HG02623 (cell line): ENCODE data around the gene ZNF750.

Source experiments
- ATAC-seq: cut with Tn5 transposase; IDR thresholded peaks from one replicate; pipeline ENCODE4 v1.9.1; 2021; ENCODE audit warnings: moderate library complexity; ENCODE audit not compliant: unreplicated experiment

ZNF750 gene

DNA sequence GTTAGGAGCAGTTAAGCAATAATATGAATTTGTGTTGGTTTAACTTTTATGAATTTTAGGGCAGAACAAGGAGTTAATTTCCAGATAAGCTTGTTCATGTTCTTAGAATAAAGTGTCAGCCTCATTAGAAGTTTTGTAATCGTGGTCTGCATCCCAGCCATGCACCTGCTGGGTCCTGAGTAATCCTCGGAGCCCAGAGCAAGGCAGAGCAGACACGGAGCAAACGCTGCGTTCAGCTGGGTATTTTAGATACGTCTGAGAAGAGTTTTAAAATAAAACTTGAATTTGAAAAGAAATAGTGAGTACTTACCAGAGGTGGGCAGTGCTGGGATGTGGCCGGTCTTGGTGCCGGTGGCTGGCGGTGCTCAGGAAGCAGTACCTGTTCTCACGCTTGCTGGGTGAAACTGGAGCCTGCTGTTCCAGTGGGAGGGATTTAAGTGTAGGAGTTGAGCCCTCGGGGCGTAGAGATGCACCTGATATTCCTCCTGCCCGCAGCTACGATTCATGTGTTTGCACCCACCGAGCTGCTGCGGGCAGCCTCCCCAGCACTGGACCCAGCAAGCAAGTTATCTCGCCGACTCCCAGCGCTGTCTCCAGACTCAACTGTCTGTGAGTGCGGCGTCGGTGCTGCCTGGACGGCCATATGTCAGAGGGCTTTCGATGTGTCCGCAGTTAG, at the start of gene ZNF750:
Gene ZNF750 (minus strand): TSS at position 406 of the 676 bp plus-strand sequence. CDS start 7,568 bp downstream, outside the sequence.
- no peak for ATAC-seq

DNA sequence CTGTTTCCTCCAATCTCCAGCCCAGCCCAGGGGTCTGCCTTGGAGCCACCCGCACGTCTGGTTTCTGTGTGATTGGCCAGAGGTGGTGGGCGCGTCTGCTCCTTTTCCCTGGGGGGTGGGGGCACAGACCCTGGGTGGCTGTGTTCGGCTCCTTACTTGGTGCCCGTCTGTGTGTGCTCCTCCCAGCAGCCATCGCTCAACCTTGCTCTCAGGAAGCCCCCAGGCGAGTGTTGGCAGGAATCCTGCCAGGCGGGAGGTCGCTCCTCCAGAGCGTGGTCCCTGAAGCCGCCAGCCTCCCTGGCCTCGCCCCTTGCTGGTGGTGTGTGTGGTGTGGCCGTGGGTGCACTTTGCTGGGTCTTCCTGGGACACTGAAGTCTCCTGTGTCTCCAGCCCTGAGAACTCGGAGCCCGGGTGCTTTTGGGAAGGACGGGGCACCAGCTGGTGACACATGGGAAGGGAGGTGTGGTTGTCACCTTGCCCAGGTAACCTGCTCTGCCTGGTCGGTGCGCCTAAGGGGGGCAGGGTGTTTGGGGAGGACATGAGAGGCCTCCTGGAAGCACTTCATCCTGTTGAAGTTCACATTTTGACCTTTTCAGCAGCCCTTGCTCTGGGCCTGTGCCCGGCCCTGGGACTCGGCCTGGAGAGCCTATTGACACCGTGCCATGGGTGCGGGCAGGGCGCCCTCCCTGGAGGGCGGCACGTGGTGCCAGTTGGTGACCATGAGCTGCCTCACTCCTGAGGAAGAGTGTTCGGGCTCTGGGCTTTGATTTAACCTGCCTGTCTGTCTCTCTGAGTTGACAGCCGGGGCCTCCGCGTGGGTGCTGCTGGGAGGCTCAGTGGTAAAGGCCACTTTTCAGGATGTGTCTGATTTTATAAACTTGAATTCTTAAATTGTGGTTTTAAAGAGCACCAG, 49.0 kb upstream of the ZNF750 start:
- ATAC-seq: no peak

DNA sequence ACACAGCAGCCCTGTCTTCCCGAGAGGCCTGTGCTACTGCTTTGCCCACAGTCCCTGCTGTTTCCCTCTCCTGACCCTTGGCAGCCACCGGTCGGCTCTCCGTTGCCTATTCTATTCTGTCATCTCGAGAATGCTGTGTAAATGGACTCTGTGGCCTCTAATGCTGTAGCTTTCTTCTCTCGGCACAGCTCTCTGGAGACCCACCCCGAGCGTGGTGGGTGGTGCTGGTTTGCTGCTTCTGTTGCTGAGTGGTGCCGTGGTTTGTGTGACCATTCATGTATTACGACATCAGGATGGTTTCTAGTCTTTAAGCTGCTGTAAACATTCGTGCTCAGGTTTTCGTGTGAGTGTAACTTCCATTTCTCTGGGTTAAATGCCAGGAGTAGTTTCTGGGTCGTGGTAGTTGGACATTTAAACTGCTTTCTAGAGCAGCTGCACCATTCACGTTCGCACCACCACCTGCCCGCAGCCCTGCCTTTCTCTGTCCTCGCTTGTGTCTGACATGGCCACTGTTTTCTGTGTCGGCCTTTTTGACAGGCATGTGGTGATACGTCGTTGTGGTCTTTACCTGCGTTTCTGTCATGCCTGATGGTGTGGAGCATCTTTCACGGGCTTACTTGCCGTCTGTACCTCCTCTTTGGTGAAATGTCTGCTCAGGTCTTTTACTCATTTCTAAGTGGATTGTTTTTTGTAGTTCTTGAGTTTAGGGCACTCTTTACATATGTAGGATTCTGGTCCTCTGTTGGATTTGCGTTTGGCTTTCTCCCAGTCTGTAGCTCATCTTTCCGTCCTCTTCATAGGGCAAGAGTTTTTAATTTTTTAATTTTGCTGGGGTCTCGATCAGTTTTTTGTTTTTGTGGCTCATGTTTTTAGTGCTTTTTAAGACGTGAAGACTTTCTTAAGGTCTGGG, 47.7 kb upstream of the ZNF750 start:
- no peak for ATAC-seq

DNA sequence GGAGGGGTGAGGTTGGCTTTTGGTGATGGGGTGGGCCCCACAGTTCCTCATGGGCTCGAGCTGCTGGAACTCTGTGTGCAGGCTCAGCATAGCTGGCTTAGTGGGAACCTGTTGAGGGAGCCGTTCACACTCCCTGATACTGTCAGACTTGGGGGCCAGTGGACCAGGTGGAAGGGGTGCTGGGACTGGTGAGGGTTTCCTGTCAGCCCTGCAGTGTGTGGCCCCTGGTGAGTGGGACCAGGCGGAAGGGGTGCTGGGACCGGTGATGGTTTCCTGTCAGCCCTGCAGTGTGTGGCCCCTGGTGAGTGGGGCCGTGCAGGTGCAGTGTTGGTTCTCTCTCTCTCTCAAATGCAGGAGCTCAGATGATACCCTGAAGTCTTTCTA, 45.1 kb upstream of the ZNF750 start:
- no peak for ATAC-seq

DNA sequence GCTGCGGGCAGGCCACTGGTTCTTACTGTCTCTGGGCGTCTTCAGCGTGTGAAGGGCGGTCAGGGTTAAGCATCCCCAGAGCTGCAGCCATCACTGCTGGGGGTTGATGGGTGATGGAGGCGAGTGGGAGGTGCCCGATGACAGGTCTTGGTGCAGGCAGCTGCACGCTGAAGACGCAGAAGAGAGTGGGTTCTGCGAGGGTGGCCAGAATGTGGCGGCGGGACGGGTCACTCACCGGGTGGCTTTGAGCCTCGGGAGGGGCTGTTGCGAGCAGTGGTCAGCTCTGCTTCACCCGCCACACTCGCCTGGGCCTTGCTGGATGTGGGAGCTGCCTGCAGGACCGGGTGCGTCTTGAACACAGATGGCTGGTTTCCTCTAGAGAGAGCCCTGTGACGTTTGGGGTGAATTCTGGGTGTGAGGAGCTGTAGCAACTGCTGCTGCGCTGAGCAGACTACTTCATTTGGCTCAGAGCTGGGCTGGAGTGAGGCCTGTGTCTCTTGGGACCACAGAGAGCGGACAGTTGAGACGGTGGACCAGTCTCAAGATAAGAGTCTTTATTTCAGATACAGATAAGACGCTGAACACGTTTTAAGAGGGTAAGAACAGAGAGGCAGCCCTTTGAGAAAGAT, 44.6 kb upstream of the ZNF750 start:
- no peak for ATAC-seq

DNA sequence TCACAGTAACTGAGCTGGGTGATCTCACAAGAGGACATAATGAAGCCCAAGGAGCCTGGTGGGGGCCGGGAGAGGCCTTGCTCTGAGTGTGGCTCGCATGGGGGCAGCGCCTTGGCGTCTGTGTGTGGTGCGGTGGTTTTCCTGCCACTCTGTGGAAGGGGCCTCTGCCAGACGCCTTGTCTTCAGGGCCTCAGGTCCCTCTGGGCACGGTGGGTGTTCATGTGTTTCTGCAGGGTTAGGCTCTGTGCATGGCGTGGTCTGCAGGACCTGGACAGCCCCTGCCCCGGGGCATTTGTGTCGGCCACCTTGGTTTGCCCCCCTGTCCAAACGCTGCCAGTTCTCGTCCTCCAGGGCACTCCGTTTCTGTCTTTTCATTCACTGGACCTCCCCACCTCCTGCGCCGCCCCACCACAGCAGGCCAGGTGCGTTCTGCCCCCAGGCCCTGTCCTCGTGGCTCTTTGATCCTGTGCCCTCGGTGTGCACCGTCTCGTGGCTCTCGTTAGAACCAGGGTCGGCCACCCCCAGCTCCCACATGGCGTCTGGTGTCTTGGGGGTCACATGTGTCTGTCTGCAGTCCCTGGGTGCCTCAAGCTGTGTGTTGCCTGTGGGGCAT, 43.7 kb upstream of the ZNF750 start:
- no peak for ATAC-seq

DNA sequence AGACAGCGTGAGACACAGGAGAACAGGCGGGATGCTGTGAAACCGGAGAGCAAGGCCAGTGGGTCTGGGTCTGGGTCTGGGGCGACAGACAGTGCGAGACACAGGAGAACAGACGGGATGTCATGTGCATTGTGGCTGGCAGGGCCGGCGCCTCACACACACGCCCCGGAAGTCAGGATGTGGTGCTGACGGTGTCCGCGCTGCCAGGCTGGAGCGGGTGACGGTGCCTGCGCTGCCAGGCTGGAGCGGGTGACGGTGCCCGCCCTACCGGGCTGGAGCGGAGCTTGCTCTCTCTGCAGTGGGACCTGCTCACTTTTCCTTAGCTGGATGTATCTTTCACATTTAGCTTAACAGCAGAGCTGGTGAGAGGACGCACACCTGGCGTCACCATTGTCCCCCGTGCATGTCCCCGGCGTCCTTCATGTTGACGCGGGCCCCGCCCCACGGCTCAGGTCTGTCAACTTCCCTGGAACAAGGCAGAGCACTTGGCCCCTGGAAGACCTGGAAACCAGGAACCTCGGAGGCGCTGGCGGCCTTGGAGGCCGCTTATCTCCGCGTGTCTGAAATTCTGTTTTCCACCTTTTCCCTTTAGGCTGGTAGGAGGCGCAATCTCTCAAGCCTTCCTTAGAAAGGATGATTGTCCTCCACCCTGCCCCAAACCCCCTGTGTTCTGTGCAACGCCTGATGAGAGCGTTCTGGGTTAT, 43.0 kb upstream of the ZNF750 start:
- ATAC-seq: no peak

DNA sequence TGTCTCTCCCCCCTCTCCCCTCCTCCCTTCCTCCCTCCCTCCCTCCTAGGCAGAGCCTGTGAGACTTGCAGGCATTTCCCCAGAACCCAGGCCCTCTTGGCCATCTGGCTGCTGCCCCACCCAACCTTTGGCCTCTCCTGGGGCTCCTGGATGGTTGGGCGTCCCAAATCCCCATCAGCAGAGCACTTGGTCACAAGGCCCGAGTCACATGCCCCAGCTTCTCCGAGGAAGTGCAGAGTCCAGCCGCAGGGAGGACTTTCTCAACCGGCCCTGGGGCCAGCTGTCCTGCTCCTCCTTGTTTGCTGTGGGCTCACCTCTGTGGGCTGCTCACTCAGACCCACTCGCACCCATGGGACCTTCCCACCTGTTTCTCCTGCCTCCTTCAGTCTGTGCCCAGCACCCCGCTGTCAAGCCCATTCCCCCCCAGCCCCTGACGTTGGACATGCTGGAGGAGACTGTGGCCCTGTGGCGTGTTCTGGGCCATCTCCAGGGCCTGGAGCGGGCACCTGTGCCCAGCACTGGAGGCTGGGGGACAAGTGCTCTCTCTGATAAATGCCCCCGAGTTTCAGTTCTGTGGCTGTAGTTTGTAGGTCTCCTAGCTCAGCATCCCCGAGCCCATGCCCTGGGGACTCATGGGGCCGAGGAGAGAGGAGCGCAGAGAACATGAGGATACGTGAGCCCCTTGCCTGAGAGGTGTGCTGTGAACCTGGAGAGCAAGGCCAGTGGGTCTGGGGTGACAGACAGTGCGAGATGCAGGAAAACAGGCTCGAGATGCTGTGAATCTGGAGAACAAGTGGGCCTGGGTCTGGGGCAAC, 42.3 kb upstream of the ZNF750 start:
- no peak for ATAC-seq

DNA sequence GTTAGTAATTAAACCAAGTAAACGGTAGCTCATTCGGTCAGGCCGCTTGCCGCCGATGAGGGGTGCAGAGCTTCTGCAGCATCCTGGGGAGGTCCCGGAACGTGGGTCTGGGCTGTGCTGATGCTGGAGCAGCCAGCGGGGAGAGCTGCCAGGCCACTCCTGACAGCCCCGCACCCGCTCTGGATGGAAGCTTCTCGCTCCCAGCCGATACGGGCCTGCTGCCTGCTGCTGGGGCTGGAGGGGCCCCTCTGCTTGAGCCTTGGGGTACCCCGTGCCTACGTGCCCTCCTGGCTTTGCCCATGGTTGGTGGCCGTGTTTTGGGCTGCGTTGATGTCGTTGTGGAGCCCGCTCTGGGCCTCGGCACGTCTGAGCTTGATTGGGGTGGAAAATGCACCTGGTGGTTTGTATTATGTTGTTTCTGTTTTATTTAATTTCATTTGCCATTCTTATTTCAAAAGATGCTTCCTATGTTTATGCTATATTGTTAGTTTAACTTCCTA, 41.6 kb upstream of the ZNF750 start:
- no peak for ATAC-seq

DNA sequence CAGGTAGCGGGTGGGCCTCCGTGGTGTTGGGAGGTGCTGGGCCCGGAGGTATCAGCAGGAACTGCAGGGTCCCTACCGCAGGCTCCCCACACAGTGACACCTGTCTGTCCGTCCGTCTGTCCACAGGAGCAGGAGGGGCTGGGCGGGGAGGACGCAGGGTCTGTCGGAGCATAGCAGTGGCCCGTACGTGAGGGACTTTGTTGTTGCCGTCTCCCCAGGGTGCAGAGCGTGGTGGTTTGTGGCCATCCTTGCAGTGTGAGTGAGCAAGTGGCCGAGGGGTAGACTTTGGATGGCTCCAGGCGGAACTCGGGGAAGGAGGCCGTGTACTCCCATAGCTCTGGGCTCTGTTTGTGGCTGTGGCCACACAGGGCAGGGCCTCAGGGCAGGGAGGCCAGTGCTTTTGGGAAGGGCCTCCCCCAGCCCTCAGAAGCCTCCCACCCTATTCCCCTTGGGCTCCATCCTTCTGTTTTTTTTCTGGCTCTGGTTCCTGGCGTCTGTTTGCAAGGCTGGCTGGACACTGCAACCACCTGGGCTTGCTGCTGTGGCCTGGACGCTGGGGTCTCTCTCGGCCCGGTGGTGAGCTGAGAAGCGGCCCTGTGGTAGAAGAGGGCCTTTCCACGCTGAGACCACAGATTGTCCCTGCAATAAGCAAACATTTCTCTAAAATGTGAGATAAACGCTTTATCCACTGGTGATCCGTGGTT, 41.0 kb upstream of the ZNF750 start:
- ATAC-seq: no peak

DNA sequence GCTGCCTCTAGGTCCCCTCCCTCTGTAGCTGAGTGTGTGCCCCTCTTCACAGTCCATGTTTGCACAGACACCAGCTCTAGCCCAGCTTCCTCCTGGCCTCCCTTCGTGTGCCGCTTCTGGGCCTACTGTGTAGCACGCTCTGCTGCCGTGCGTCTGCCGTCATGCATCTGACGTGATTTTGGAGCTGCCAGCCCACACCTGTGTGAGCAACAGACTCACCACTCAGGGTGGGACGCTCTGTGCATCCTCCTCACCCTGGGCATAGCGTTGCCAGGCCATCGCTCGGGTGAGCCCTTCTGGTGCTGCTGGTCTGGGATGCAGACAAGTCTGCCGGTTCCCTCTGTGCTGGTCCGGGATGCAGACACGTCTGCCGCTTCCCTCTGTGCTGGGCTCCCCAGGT, 39.4 kb upstream of the ZNF750 start:
- ATAC-seq: no peak

DNA sequence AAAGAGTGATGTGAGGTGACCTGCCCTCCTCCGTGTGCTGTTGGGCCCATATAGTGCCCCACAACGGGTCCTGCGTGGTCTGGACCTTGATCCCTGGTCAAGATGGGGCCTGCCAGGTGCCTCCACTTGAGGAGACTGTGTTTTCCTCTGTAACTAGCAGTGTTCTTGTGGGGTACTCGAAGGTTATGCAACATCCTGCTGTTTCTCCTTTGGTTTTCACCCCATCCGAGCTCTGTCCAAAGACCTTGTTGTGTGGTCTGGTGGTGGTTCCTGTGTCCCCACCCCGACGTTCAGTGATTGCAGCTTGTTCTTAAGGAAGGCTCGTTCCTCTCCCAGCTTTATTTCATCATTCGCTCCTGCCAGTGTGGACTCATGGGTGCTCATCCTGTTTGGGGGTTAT, 38.7 kb upstream of the ZNF750 start:
- no peak for ATAC-seq

DNA sequence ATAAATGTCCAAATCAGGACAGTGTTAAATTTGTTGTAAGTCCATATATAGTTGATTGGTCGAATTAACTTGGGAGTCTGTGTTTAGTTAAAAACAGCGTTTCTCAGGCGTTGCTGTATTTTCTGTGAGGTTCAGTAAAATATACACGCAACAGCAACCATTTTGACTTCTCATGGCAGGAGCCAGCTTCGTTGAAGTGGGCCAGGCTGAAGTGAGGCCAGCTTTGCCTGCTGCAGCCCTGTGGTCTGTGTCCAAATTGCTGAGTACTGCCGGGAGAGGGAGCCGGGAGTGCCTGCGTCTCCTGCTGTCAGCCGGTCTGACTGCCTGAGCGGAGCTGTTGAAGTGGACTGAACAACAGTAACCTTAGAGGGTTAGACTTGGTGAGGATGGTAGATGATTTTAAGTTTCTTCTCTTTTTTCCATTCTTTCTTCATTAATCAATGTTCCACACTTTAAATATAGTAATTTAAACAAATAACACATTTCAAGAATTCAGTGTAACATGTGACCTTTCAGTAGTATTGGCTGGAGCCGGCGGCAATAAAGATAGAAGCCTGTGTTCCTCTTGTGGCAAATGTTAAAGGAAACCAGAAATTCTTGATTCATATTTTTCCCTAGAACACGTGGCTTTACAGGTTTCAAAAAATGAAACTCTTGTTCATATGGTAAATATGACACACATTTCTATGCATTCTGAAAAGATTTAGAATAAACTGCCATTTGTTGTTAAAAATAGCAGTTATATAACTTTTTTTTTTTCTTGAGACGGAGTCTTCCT, 37.0 kb upstream of the ZNF750 start:
- ATAC-seq: no peak

DNA sequence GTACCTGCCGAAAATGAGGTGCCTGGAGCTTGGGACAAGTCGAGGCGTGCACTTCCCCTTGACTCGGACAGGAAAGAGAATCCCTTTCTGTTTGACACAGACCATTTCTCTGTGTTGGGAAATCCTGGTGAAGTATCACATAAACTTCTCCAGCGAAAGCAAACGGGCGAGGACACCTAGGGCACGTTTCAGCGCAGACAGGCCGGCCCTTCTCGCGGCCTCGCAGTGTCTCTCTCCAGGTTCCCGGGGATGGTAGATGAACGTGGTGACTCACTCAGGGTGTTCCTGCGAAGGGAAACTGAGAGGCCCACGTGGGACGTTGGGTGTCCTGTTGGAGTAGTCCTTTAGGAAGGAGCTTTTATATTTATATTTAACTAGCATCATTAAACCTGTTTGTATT, 36.3 kb upstream of the ZNF750 start:
- ATAC-seq: no peak

DNA sequence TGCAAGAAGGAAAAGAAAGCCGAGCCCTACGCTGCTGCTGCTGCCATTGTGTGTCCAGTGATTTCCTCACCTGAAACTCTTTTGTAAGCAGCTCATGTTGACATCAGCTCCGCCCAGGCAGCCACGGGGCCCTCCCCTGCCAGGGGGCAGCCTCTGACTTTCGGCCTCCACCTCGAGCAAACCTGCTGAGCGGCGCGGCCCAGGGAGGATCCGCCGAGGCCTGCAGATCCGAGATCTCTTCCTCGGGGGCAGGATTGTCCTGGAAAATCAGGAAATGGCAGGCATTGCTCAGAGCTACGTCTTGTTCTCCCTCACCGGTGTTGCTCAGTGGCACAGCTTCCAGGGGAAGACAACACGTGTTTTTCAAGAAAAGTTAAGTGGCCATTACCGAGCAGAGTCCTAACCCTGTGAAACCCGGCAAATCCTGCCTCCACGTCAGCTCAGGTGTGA, 35.6 kb upstream of the ZNF750 start:
- ATAC-seq: no peak

DNA sequence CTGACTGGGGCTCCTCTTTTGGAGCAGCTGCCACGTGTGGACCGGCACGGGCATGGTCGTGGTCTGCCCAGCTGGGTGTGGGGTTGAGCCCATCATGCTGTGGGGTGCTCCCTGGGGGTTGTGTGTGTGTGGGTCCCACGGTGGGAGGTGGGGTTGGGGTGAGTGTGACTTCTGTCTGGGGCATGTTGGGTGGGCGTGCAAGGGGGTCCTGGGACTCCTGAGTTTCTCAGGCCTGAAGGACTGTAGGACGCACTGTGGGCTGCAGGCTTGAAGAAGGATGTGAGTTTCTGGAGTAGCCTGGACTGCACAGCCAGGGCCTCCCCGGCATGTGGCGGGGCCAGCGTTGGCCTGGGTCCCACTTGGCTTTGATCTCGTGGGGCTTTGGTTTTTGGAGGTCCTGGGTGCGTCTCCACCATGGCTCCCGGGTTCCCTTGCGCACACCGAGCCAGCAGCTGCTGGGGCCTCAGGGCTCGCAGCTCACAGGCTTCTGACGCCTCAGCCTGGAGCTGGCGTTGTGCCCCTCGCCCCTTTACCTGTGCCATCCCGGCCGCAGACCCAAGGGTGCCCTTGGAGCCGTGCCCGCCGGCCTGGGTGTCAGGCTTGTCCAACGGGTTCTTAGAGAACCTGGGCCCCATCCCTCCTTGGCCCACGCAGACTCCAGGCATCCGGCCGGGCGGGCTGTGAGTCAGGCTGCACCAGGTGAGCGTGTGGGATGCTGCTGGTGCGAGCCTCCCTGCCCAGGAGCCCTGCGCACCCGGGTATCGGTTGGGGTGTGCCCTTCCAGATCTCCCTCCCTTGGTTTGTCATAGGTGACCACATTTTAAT, 34.4 kb upstream of the ZNF750 start:
- ATAC-seq: no peak
